WTC11 (cell line): ENCODE data around the gene SIK2. TPM values are rescaled to one million over a fixed set of nuclear protein-coding genes. Genes with fewer than 3 reads are reported as not detected.

ENCODE experiments used
- ATAC-seq: fragments of 200-7000 bp; cut with Tn5 transposase; 2 replicates; pipeline ENCODE4 v1.10.0; 2021; ENCODE audit warnings: mild to moderate bottlenecking, moderate library complexity
- CTCF ChIA-PET: fragments of 300-600 bp; sonication (Branson Sonifier 250); formaldehyde crosslinking; loops from one replicate; lab custom pipeline; 2021; ENCODE audit warnings: antibody characterized with exemption; lab: Charles Lee
- POLR2A ChIA-PET: fragments of 350-600 bp; sonication (Branson Sonifier 250); formaldehyde crosslinking; loops from one replicate; lab custom pipeline; 2021; ENCODE audit warnings: antibody characterized with exemption; lab: Charles Lee
- DNase-seq: peaks from one replicate; pipeline ENCODE4 v3.0.0; 2021; ENCODE audit warnings: low spot score
- H3K27ac Mint-ChIP-seq: 2 replicates; pipeline ENCODE4 v1.8.0; 2021; ENCODE audit warnings: mixed read lengths
- H3K27me3 Mint-ChIP-seq: 2 replicates; pipeline ENCODE4 v1.8.0; 2021; ENCODE audit warnings: low read depth, mild to moderate bottlenecking, moderate library complexity, mixed read lengths
- H3K36me3 Mint-ChIP-seq: 2 replicates; pipeline ENCODE4 v1.8.0; 2021; ENCODE audit warnings: mixed read lengths
- H3K4me1 Mint-ChIP-seq: 2 replicates; pipeline ENCODE4 v1.8.0; 2022; ENCODE audit warnings: mixed read lengths
- H3K4me3 Mint-ChIP-seq: 2 replicates; pipeline ENCODE4 v1.8.0; 2021; ENCODE audit warnings: mild to moderate bottlenecking, moderate library complexity, mixed read lengths
- H3K9me3 Mint-ChIP-seq: 2 replicates; pipeline ENCODE4 v1.8.0; 2021; ENCODE audit warnings: mixed read lengths
- AFF4 ChIP-seq: sonication (generic); formaldehyde crosslinking; IDR thresholded peaks from 2 replicates; pipeline ENCODE4 v1.8.1; 2023; ENCODE audit warnings: mild to moderate bottlenecking, missing genetic modification reagents, borderline replicate concordance
- EMX1 ChIP-seq: fragments of 250-450 bp; sonication (Bioruptor Pico); IDR thresholded peaks from 2 replicates; pipeline ENCODE4 v1.8.0; 2021; ENCODE audit warnings: mild to moderate bottlenecking
- HMGA2 ChIP-seq: fragments of 250-450 bp; sonication (Bioruptor Pico); IDR thresholded peaks from 2 replicates; pipeline ENCODE4 v1.4.0; 2021; ENCODE audit warnings: mild to moderate bottlenecking, moderate library complexity
- IRF2 ChIP-seq: sonication (generic); formaldehyde crosslinking; IDR thresholded peaks from 2 replicates; pipeline ENCODE4 v1.8.0; 2022; ENCODE audit warnings: low read depth, missing genetic modification reagents, borderline replicate concordance
- KAT7 ChIP-seq: sonication (generic); formaldehyde crosslinking; IDR thresholded peaks from 2 replicates; pipeline ENCODE4 v1.8.1; 2023; ENCODE audit warnings: missing genetic modification reagents, mild to moderate bottlenecking, borderline replicate concordance
- MXD4 ChIP-seq: fragments of 250-450 bp; sonication (Bioruptor Pico); IDR thresholded peaks from 2 replicates; pipeline ENCODE4 v1.8.0; 2021; ENCODE audit warnings: mild to moderate bottlenecking, moderate library complexity, borderline replicate concordance
- MYBL2 ChIP-seq: sonication (generic); formaldehyde crosslinking; IDR thresholded peaks from 2 replicates; pipeline ENCODE4 v1.8.1; 2023; ENCODE audit warnings: mild to moderate bottlenecking, moderate library complexity, missing genetic modification reagents
- NR1H2 ChIP-seq: sonication (generic); formaldehyde crosslinking; IDR thresholded peaks from 2 replicates; pipeline ENCODE4 v1.9.0; 2021; ENCODE audit warnings: mild to moderate bottlenecking, moderate library complexity, missing genetic modification reagents
- RELA ChIP-seq: sonication (generic); formaldehyde crosslinking; IDR thresholded peaks from 2 replicates; pipeline ENCODE4 v1.8.1; 2022; ENCODE audit warnings: missing genetic modification reagents, mild to moderate bottlenecking, borderline replicate concordance
- RORB ChIP-seq: fragments of 250-450 bp; sonication (Bioruptor Pico); IDR thresholded peaks from 2 replicates; pipeline ENCODE4 v1.9.0; 2021; ENCODE audit warnings: mild to moderate bottlenecking
- SMAD4 ChIP-seq: sonication (generic); formaldehyde crosslinking; IDR thresholded peaks from 2 replicates; pipeline ENCODE4 v1.8.0; 2022; ENCODE audit warnings: mild to moderate bottlenecking, missing genetic modification reagents
- TEAD4 ChIP-seq: sonication (generic); formaldehyde crosslinking; IDR thresholded peaks from 2 replicates; pipeline ENCODE4 v1.8.0; 2022; ENCODE audit warnings: mild to moderate bottlenecking, missing genetic modification reagents
- USF2 ChIP-seq: sonication (generic); formaldehyde crosslinking; IDR thresholded peaks from 2 replicates; pipeline ENCODE4 v1.8.1; 2023; ENCODE audit warnings: mild to moderate bottlenecking, missing genetic modification reagents, moderate library complexity
- ZNF232 ChIP-seq: sonication (generic); formaldehyde crosslinking; IDR thresholded peaks from 2 replicates; pipeline ENCODE4 v1.8.0; 2022; ENCODE audit warnings: mild to moderate bottlenecking, missing genetic modification reagents
- ZNF263 ChIP-seq: sonication (generic); formaldehyde crosslinking; IDR thresholded peaks from 2 replicates; pipeline ENCODE4 v1.8.1; 2022; ENCODE audit warnings: low read depth, mild to moderate bottlenecking, moderate library complexity, missing genetic modification reagents
- ZNF425 ChIP-seq: fragments of 250-450 bp; sonication (Bioruptor Pico); conservative IDR thresholded peaks from 2 replicates; pipeline ENCODE4 v1.9.0; 2021; ENCODE audit warnings: mild to moderate bottlenecking
- ZNF512 ChIP-seq: sonication (generic); formaldehyde crosslinking; IDR thresholded peaks from 2 replicates; pipeline ENCODE4 v1.8.1; 2022; ENCODE audit warnings: missing genetic modification reagents, borderline replicate concordance
- total RNA-seq: library from RNA; stranded (reverse); gene quantifications from 3 replicates; pipeline ENCODE4 v1.2.3, GENCODE V29; 2021
- TF ChIP-seq, protein P1 (sequence below): fragments of 250-450 bp; sonication (Bioruptor Pico); IDR thresholded peaks from 2 replicates; pipeline ENCODE4 v1.8.0; 2021; ENCODE audit warnings: mild to moderate bottlenecking
- TF ChIP-seq, protein P2 (sequence below): sonication (generic); formaldehyde crosslinking; IDR thresholded peaks from 2 replicates; pipeline ENCODE4 v1.8.0; 2023; ENCODE audit warnings: missing genetic modification reagents
- TF ChIP-seq, protein P3 (sequence below): fragments of 250-450 bp; sonication (Bioruptor Pico); IDR thresholded peaks from 2 replicates; pipeline ENCODE4 v1.9.0; 2021; ENCODE audit warnings: moderate library complexity, mild to moderate bottlenecking, inconsistent platforms, borderline replicate concordance
- TF ChIP-seq, protein P4 (sequence below): sonication (generic); formaldehyde crosslinking; IDR thresholded peaks from 2 replicates; pipeline ENCODE4 v1.8.1; 2022; ENCODE audit warnings: low read depth, mild to moderate bottlenecking, moderate library complexity, missing genetic modification reagents, borderline replicate concordance

Gene SIK2
- total RNA-seq, 1 experiment from 2014 or later = 7.2 TPM

- Mint-ChIP-seq H3K4me3 (no peak overlapping the region), H3K36me3 (no peaks in the 10 kb centered on the region), H3K27ac (no peak overlapping the region), H3K9me3 (peaks cover 4% of the 10 kb centered on the region; the same call in 1 of the 2 replicates), H3K27me3 (no peaks in the 10 kb centered on the region), H3K4me1 (peaks cover 35% of the 10 kb centered on the region)
- POLR2A ChIA-PET = interaction anchor here (0.5 kb wide), 1 partner anchor 398 kb away, joined by 3 read pairs; no protein-coding TSS in a partner anchor
- no peak for TF ChIP-seq ZNF232
- no peak for TF ChIP-seq RELA (CRISPR knock-in tag)
- ATAC-seq = no peak
- no peak for DNase-seq
- CTCF ChIA-PET = no interaction called here
These were observed 58.6 kb downstream of the SIK2 start for GRCh38 chr11:111660822-111661221.

- no peaks in the 10 kb centered on the region for H3K9me3 Mint-ChIP-seq
- H3K36me3 Mint-ChIP-seq = no peaks in the 10 kb centered on the region
- ChIA-PET CTCF (interaction anchor here (1.0 to 1.2 kb wide), 2 partner anchors 59 to 113 kb away, joined by 3 to 5 read pairs; no protein-coding TSS in a partner anchor), POLR2A (no interaction called here)
- no peak overlapping the region for H3K27ac Mint-ChIP-seq
- peaks cover 18% of the 10 kb centered on the region for H3K4me1 Mint-ChIP-seq
- H3K27me3 Mint-ChIP-seq = no peaks in the 10 kb centered on the region
- DNase-seq (no peak), ATAC-seq (no peak)
- no peak overlapping the region for H3K4me3 Mint-ChIP-seq
- no peak for TF ChIP-seq RELA (CRISPR knock-in tag)
- TF ChIP-seq, protein P1, sequence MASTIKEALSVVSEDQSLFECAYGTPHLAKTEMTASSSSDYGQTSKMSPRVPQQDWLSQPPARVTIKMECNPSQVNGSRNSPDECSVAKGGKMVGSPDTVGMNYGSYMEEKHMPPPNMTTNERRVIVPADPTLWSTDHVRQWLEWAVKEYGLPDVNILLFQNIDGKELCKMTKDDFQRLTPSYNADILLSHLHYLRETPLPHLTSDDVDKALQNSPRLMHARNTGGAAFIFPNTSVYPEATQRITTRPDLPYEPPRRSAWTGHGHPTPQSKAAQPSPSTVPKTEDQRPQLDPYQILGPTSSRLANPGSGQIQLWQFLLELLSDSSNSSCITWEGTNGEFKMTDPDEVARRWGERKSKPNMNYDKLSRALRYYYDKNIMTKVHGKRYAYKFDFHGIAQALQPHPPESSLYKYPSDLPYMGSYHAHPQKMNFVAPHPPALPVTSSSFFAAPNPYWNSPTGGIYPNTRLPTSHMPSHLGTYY (CRISPR knock-in tag) = no peak
- TF ChIP-seq SMAD4 (CRISPR knock-in tag) = no peak
- TF ChIP-seq HMGA2 (CRISPR knock-in tag) = no peak
- TF ChIP-seq, protein P2, sequence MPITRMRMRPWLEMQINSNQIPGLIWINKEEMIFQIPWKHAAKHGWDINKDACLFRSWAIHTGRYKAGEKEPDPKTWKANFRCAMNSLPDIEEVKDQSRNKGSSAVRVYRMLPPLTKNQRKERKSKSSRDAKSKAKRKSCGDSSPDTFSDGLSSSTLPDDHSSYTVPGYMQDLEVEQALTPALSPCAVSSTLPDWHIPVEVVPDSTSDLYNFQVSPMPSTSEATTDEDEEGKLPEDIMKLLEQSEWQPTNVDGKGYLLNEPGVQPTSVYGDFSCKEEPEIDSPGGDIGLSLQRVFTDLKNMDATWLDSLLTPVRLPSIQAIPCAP (CRISPR knock-in tag) = no peak
- TF ChIP-seq AFF4 = no peak
- no peak for TF ChIP-seq MXD4 (CRISPR knock-in tag)
- no peak for TF ChIP-seq TEAD4 (CRISPR knock-in tag)
- no peak for TF ChIP-seq RORB
- TF ChIP-seq ZNF425 = no peak
- TF ChIP-seq, protein P3, sequence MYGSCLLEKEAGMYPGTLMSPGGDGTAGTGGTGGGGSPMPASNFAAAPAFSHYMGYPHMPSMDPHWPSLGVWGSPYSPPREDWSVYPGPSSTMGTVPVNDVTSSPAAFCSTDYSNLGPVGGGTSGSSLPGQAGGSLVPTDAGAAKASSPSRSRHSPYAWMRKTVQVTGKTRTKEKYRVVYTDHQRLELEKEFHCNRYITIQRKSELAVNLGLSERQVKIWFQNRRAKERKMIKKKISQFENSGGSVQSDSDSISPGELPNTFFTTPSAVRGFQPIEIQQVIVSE (CRISPR knock-in tag) = no peak
- no peak for TF ChIP-seq USF2 (CRISPR knock-in tag)
- no peak for TF ChIP-seq ZNF512 (CRISPR knock-in tag)
- TF ChIP-seq KAT7 (CRISPR knock-in tag) = no peak
- no peak for TF ChIP-seq ZNF263
- TF ChIP-seq MYBL2 (CRISPR knock-in tag) = no peak
- no peak for TF ChIP-seq EMX1
- no peak for TF ChIP-seq NR1H2 (CRISPR knock-in tag)
- TF ChIP-seq, protein P4, sequence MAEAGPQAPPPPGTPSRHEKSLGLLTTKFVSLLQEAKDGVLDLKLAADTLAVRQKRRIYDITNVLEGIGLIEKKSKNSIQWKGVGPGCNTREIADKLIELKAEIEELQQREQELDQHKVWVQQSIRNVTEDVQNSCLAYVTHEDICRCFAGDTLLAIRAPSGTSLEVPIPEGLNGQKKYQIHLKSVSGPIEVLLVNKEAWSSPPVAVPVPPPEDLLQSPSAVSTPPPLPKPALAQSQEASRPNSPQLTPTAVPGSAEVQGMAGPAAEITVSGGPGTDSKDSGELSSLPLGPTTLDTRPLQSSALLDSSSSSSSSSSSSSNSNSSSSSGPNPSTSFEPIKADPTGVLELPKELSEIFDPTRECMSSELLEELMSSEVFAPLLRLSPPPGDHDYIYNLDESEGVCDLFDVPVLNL (CRISPR knock-in tag) = no peak
- no peak for TF ChIP-seq IRF2 (CRISPR knock-in tag)
These were observed 61.6 kb downstream of the SIK2 start for GRCh38 chr11:111663820-111664219.
